RWPE2 (cell line): Measurements from ENCODE around the gene APBB1IP.

Experiments used
- ATAC-seq: fragments of 200-7000 bp; cut with Tn5 transposase; 3 replicates; pipeline ENCODE4 v1.9.1; 2021; ENCODE audit warnings: low read depth
- DNase-seq: peaks from one replicate; pipeline ENCODE4 v3.0.0-alpha.2; 2020; ENCODE audit warnings: low spot score
- H3K27ac ChIP-seq: fragments of 450-650 bp; 2 replicates; pipeline ENCODE4 v1.5.1; 2017; ENCODE audit warnings: mild to moderate bottlenecking; ENCODE audit not compliant: poor library complexity, severe bottlenecking
- H3K27me3 ChIP-seq: fragments of 250-450 bp; sonication (Bioruptor Pico); 2 replicates; pipeline ENCODE4 v1.5.1; 2021; ENCODE audit warnings: mild to moderate bottlenecking, moderate library complexity; ENCODE audit not compliant: insufficient read depth, poor library complexity, severe bottlenecking
- H3K36me3 ChIP-seq: fragments of 250-450 bp; sonication (Bioruptor Pico); 2 replicates; pipeline ENCODE4 v1.5.1; 2020; ENCODE audit warnings: low read depth, mild to moderate bottlenecking, moderate library complexity
- H3K4me1 ChIP-seq: fragments of 250-450 bp; sonication (Bioruptor Pico); 2 replicates; pipeline ENCODE4 v1.5.1; 2021; ENCODE audit warnings: mild to moderate bottlenecking, moderate library complexity; ENCODE audit not compliant: insufficient read depth, poor library complexity, severe bottlenecking
- H3K4me3 ChIP-seq: fragments of 250-450 bp; sonication (Bioruptor Pico); 2 replicates; pipeline ENCODE4 v1.5.1; 2021; ENCODE audit warnings: mild to moderate bottlenecking, moderate library complexity; ENCODE audit not compliant: severe bottlenecking
- H3K9me3 ChIP-seq: fragments of 250-450 bp; sonication (Bioruptor Pico); 2 replicates; pipeline ENCODE4 v1.5.1; 2021; ENCODE audit warnings: mild to moderate bottlenecking, moderate library complexity; ENCODE audit not compliant: severe bottlenecking
- TF ChIP-seq, protein P1 (sequence below): fragments of 450-650 bp; IDR thresholded peaks from one replicate; pipeline ENCODE4 v1.5.1; 2017; ENCODE audit warnings: mild to moderate bottlenecking, moderate library complexity; ENCODE audit not compliant: poor library complexity, severe bottlenecking

APBB1IP gene

DNA sequence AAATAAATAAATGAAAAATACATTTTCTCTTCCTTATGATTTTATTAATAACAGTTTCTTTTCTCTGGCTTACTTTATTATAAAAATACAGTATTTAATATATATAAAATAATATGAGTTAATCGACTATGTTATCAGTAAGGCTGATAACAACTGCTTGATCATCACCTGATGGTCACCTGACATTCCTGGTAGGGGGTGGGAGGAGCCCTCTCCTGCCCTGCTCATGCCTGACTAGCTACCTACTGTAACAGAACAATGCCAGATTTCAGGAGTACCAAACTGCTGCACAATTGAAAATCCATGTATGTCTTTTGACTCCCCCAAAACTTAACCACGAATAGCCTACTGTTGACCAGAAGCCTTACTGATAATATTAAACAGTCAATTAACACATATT, 1.3 kb upstream of the APBB1IP start:
- H3K27me3 ChIP-seq = peaks cover 42% of the 10 kb centered on the region
- ATAC-seq (no peak), DNase-seq (no peak)
- no peaks in the 10 kb centered on the region for H3K4me1 ChIP-seq
- H3K4me3 ChIP-seq = no peak overlapping the region
- TF ChIP-seq, protein P1, sequence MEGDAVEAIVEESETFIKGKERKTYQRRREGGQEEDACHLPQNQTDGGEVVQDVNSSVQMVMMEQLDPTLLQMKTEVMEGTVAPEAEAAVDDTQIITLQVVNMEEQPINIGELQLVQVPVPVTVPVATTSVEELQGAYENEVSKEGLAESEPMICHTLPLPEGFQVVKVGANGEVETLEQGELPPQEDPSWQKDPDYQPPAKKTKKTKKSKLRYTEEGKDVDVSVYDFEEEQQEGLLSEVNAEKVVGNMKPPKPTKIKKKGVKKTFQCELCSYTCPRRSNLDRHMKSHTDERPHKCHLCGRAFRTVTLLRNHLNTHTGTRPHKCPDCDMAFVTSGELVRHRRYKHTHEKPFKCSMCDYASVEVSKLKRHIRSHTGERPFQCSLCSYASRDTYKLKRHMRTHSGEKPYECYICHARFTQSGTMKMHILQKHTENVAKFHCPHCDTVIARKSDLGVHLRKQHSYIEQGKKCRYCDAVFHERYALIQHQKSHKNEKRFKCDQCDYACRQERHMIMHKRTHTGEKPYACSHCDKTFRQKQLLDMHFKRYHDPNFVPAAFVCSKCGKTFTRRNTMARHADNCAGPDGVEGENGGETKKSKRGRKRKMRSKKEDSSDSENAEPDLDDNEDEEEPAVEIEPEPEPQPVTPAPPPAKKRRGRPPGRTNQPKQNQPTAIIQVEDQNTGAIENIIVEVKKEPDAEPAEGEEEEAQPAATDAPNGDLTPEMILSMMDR = no peak
- no peak overlapping the region for H3K27ac ChIP-seq
- no peaks in the 10 kb centered on the region for H3K36me3 ChIP-seq
- H3K9me3 ChIP-seq = no peaks in the 10 kb centered on the region

DNA sequence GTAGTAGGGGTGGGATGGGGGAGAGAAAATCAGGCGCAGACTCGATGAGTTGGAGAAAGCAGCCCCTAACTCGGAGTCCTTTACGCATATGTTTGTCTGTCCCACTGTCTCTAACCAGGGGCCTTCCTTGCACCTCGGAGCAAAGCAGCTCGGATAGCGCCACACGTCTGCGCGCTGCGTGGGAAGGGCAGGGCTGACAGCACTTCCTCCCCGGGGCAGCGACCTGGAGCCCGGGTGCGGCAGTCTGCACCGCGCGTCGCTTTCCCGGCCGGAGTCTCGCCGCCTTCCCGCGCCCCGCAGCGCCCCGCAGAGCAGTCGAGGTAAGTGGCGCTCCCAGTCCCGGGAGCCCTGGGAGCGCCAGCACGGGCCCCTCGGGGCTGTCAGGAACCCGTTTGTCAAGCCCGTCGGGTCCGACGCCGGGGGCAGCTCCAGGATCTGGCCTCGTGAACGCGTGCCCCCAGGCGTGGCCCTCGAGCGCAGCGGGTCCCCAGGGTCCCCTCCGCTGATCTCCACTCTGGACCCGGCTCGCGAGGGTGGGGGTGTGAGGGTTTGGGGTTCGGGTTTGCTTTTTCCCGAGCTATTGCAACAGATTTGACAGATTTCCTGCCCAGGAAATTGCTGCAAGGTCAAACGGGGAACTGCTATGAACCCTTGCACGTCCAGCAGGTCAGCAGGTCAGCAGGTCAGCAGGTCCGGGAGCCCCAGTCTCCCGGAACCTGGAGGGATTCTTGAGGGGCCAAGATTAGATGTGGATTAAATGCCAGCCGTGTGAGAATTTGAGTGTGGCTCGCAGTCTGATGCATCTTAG, 597 bp downstream of the APBB1IP start:
- TF ChIP-seq, protein P1 = no peak
- H3K27ac ChIP-seq = no peak overlapping the region
- no peaks in the 10 kb centered on the region for H3K4me1 ChIP-seq
- no peak for ATAC-seq
- H3K9me3 ChIP-seq = no peaks in the 10 kb centered on the region
- H3K4me3 ChIP-seq = no peak overlapping the region
- no peak for DNase-seq
- H3K27me3 ChIP-seq = peaks cover 51% of the 10 kb centered on the region
- no peaks in the 10 kb centered on the region for H3K36me3 ChIP-seq

DNA sequence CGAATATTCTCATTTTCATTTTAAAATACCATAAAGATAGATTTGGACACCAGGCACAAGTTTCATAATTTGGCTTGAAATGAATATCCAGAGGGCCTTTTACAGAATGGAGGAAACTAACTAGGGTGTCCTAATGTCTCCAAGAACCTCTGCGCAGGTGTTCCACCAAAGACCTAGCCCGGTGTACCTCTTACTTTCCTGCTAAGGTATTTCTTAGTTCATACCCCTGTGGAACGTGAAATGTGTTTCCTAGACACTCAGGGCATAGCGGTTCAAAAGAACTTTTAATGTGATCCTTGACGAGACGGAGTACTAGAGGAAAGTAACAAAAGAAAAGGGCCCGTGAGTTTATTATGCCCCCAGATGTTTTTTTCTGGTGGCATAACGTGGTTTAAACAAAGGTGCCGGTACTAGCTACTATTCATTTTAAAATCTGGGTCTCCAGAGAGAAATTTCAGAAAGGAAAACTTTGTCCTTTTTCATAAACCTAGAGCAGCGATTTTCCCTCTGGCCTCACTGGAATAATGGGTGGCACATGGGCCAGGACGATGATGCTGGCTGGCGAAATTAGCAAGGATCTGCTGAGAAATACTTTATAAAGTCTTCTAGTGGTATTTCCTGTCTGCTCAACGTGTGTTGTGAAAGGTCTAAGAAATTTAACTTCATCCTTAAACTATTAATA, 1.4 kb downstream of the APBB1IP start:
- Histone ChIP-seq H3K36me3 (no peaks in the 10 kb centered on the region), H3K27ac (no peak overlapping the region), H3K9me3 (no peaks in the 10 kb centered on the region), H3K4me1 (no peaks in the 10 kb centered on the region), H3K4me3 (no peak overlapping the region), H3K27me3 (peaks cover 51% of the 10 kb centered on the region)
- DNase-seq = no peak
- ATAC-seq = no peak
- TF ChIP-seq, protein P1 = no peak

DNA sequence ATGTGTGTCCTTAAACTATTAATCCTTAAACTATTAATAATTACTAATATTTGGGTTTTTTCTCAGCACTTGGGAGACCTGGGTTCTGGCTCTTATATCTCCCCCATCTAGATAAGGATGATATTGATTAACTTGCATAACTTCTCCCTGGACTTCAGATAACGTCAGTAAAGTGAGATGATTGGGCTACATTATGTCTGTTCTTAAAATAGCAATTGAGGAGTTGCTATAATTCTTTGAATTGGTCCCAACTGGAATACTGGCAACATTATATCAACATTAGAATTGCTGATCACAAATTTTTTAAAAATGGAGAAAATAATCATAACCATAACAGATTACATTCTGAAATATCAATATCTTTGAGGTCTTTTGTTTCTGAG, 1.9 kb downstream of the APBB1IP start:
- ATAC-seq = no peak
- H3K4me1 ChIP-seq = no peaks in the 10 kb centered on the region
- H3K36me3 ChIP-seq = no peaks in the 10 kb centered on the region
- H3K27me3 ChIP-seq = peaks cover 51% of the 10 kb centered on the region
- no peak overlapping the region for H3K4me3 ChIP-seq
- no peaks in the 10 kb centered on the region for H3K9me3 ChIP-seq
- no peak for DNase-seq
- TF ChIP-seq, protein P1 = no peak
- H3K27ac ChIP-seq = no peak overlapping the region
